Activated T-helper 17 cell treated with anti-CD3 and anti-CD28 coated beads, Interleukin-2, amount 50 U/mL, for 72 hours (primary cell): ENCODE measurements around the gene IRX4. TPM values are rescaled to one million over a fixed set of nuclear protein-coding genes. Genes with fewer than 3 reads are reported as not detected.

Source experiments
- ATAC-seq: fragments of 150-1000 bp; cut with Tn5 transposase; replicated peaks from 2 replicates; pipeline ENCODE4 v1.10.0; 2021; ENCODE audit warnings: mild to moderate bottlenecking, moderate library complexity
- H3K27ac Mint-ChIP-seq: one replicate; pipeline ENCODE4 v1.8.0; 2022; ENCODE audit warnings: mixed read lengths
- H3K27me3 Mint-ChIP-seq: one replicate; pipeline ENCODE4 v1.8.0; 2022; ENCODE audit warnings: mixed read lengths
- H3K36me3 Mint-ChIP-seq: one replicate; pipeline ENCODE4 v1.8.0; 2022; ENCODE audit warnings: low read depth, mild to moderate bottlenecking, mixed read lengths
- H3K4me1 Mint-ChIP-seq: one replicate; pipeline ENCODE4 v1.8.0; 2022; ENCODE audit warnings: mixed read lengths
- H3K4me3 Mint-ChIP-seq: one replicate; pipeline ENCODE4 v1.8.0; 2022; ENCODE audit warnings: mild to moderate bottlenecking, mixed read lengths
- H3K9me3 Mint-ChIP-seq: one replicate; pipeline ENCODE4 v1.8.0; 2022; ENCODE audit warnings: mixed read lengths
- total RNA-seq, 2 donors: library from RNA; stranded (reverse); gene quantifications; one replicate each; pipeline ENCODE4 v1.2.3, GENCODE V29; 2022

IRX4 gene
- total RNA-seq = not detected

GRCh38 chr5:1882337-1883119 lies at the start of gene IRX4:
Gene IRX4 (minus strand): TSS chr5:1882925. CDS start chr5:1882647, 278 bp downstream.
- peaks cover 34% of the 10 kb centered on the region for H3K27me3 Mint-ChIP-seq
- H3K9me3 Mint-ChIP-seq = no peaks in the 10 kb centered on the region
- no peak within 1 kb of the TSS for H3K27ac Mint-ChIP-seq
- H3K36me3 Mint-ChIP-seq = peaks cover 5% of the 10 kb centered on the region
- H3K4me1 Mint-ChIP-seq = no peaks in the 10 kb centered on the region
- no peak within 1 kb of the TSS for H3K4me3 Mint-ChIP-seq
- no peak for ATAC-seq

- peaks cover 29% of the 10 kb centered on the region for H3K27me3 Mint-ChIP-seq
- no peaks in the 10 kb centered on the region for H3K36me3 Mint-ChIP-seq
- H3K27ac Mint-ChIP-seq = no peak overlapping the region
- no peaks in the 10 kb centered on the region for H3K4me1 Mint-ChIP-seq
- no peak overlapping the region for H3K4me3 Mint-ChIP-seq
- H3K9me3 Mint-ChIP-seq = no peaks in the 10 kb centered on the region
- ATAC-seq = no peak
Observed at GRCh38 chr5:1931604-1932231, 49.0 kb upstream of the IRX4 start.

DNA sequence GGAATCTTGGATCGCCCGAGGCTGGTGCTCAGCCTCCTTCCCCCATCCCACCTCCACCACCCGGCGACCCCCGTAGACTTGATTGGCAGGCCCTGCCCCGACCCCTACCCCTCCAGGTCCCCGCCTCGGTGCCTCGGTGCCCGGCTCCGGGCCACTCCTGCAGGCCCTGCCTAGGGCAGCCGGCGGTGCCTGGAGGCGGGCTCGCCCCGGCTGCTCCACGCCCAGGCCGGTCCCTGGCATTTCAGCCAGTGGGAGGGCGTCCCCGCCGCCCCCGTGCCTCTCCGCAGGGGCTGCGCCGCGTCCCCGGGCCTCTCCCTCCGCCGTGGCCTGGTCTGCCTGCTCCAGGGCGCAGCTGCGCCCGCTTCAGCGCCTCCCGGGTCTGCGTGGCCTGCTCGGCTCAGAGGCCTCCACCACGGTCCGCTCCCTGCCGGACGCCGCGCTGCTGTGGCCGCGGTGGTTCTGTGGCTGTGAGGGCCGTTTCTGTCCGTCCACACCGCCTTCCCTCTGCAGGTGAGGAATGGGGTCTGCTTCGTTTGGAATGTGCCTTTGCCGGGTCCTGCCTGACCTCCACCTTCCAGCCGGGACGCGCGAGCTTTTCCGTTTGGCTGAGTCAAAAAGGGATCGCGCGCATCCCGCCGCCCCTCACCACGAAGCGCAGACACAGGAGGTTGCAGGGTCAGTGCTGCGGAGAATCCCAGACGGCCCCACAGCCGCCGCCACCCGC lies 48.3 kb upstream of the IRX4 start:
- Mint-ChIP-seq H3K9me3 (no peaks in the 10 kb centered on the region), H3K27me3 (peaks cover 23% of the 10 kb centered on the region), H3K4me1 (no peaks in the 10 kb centered on the region), H3K27ac (no peak overlapping the region), H3K36me3 (no peaks in the 10 kb centered on the region), H3K4me3 (no peak overlapping the region)
- no peak for ATAC-seq

- Mint-ChIP-seq H3K36me3 (no peaks in the 10 kb centered on the region), H3K9me3 (no peaks in the 10 kb centered on the region), H3K27ac (no peak overlapping the region), H3K4me3 (no peak overlapping the region), H3K4me1 (no peaks in the 10 kb centered on the region), H3K27me3 (peaks cover 22% of the 10 kb centered on the region)
- ATAC-seq = no peak
Observed at GRCh38 chr5:1930501-1930879, 47.8 kb upstream of the IRX4 start.

- Mint-ChIP-seq H3K4me3 (no peak overlapping the region), H3K27ac (no peak overlapping the region), H3K4me1 (no peaks in the 10 kb centered on the region), H3K27me3 (peaks cover 12% of the 10 kb centered on the region), H3K9me3 (no peaks in the 10 kb centered on the region), H3K36me3 (no peaks in the 10 kb centered on the region)
- ATAC-seq = no peak
Observed at GRCh38 chr5:1929108-1929991, 46.6 kb upstream of the IRX4 start.

GRCh38 chr5:1926471-1927341 lies 44.0 kb upstream of the IRX4 start:
- ATAC-seq = no peak
- Mint-ChIP-seq H3K9me3 (no peaks in the 10 kb centered on the region), H3K4me3 (no peak overlapping the region), H3K36me3 (no peaks in the 10 kb centered on the region), H3K4me1 (no peaks in the 10 kb centered on the region), H3K27ac (no peak overlapping the region), H3K27me3 (no peaks in the 10 kb centered on the region)

- H3K9me3 Mint-ChIP-seq = no peaks in the 10 kb centered on the region
- no peak for ATAC-seq
- no peaks in the 10 kb centered on the region for H3K27me3 Mint-ChIP-seq
- no peaks in the 10 kb centered on the region for H3K4me1 Mint-ChIP-seq
- no peak overlapping the region for H3K4me3 Mint-ChIP-seq
- H3K27ac Mint-ChIP-seq = no peak overlapping the region
- H3K36me3 Mint-ChIP-seq = no peaks in the 10 kb centered on the region
Observed at GRCh38 chr5:1926071-1926440, 43.3 kb upstream of the IRX4 start.

- H3K27ac Mint-ChIP-seq = no peak overlapping the region
- ATAC-seq = no peak
- H3K9me3 Mint-ChIP-seq = no peaks in the 10 kb centered on the region
- H3K4me3 Mint-ChIP-seq = no peak overlapping the region
- no peaks in the 10 kb centered on the region for H3K4me1 Mint-ChIP-seq
- H3K27me3 Mint-ChIP-seq = no peaks in the 10 kb centered on the region
- H3K36me3 Mint-ChIP-seq = no peaks in the 10 kb centered on the region
Observed at GRCh38 chr5:1925111-1926070, 42.7 kb upstream of the IRX4 start.

- H3K27me3 Mint-ChIP-seq = peaks cover 4% of the 10 kb centered on the region
- ATAC-seq = no peak
- H3K9me3 Mint-ChIP-seq = no peaks in the 10 kb centered on the region
- H3K36me3 Mint-ChIP-seq = no peaks in the 10 kb centered on the region
- no peak overlapping the region for H3K27ac Mint-ChIP-seq
- H3K4me1 Mint-ChIP-seq = no peaks in the 10 kb centered on the region
- no peak overlapping the region for H3K4me3 Mint-ChIP-seq
Observed at GRCh38 chr5:1923766-1924165, 41.0 kb upstream of the IRX4 start.

- peaks cover 4% of the 10 kb centered on the region for H3K27me3 Mint-ChIP-seq
- H3K27ac Mint-ChIP-seq = no peak overlapping the region
- H3K9me3 Mint-ChIP-seq = no peaks in the 10 kb centered on the region
- no peak for ATAC-seq
- H3K36me3 Mint-ChIP-seq = no peaks in the 10 kb centered on the region
- no peaks in the 10 kb centered on the region for H3K4me1 Mint-ChIP-seq
- no peak overlapping the region for H3K4me3 Mint-ChIP-seq
Observed at GRCh38 chr5:1923341-1923740, 40.6 kb upstream of the IRX4 start.

DNA sequence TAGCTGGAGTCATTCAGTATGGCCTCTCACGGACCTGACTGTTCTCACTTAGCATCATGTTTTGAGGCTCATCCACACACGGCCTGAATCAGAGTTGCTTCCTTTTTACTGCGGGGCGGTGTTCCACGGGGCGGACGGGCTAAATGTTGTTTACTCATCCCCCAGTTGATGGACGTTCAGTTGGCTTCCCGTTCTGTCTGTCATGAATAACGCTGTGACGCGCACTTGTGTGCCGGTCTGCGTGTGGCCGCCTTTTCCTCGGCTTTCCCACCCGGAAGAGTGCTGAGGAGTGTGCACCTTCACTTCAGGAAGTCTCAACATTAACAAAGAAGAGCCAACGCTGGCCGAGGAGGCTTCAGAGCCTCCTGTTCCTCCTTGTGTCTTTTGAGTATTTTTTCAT lies 39.0 kb upstream of the IRX4 start:
- no peak overlapping the region for H3K27ac Mint-ChIP-seq

DNA sequence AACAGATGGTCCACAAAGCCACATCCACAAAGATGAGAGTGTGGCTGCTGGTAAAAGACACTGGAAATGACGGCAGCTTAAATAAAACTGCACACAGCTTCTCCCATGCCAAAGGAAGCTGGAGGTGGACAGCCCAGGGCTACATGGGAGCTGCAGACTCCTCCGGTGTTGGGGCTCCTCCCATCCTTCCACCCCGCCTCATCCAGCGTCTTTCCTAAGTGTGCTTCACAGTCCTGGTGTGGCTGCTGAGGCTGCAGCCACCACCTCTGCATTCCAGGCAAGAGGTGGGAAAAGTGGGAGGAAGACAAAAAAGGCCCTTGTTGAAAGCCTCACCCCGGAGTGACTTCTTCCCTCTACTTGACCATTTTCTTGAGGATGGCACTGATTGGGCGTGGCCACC lies 37.0 kb upstream of the IRX4 start:
- Mint-ChIP-seq H3K27ac (no peak overlapping the region), H3K4me3 (no peak overlapping the region), H3K9me3 (no peaks in the 10 kb centered on the region), H3K36me3 (no peaks in the 10 kb centered on the region), H3K27me3 (peaks cover 7% of the 10 kb centered on the region), H3K4me1 (no peaks in the 10 kb centered on the region)
- ATAC-seq = no peak

More for the DNA sequence above, 39.0 kb upstream of the IRX4 start:
- no peak for ATAC-seq
- Mint-ChIP-seq H3K36me3 (no peaks in the 10 kb centered on the region), H3K27me3 (peaks cover 7% of the 10 kb centered on the region), H3K4me3 (no peak overlapping the region), H3K9me3 (no peaks in the 10 kb centered on the region), H3K4me1 (no peaks in the 10 kb centered on the region)

- no peaks in the 10 kb centered on the region for H3K36me3 Mint-ChIP-seq
Observed at GRCh38 chr5:1919209-1919566, 36.5 kb upstream of the IRX4 start.

More at GRCh38 chr5:1919209-1919566, 36.5 kb upstream of the IRX4 start:
- Mint-ChIP-seq H3K4me1 (no peaks in the 10 kb centered on the region), H3K27ac (no peak overlapping the region), H3K27me3 (peaks cover 7% of the 10 kb centered on the region), H3K9me3 (no peaks in the 10 kb centered on the region), H3K4me3 (no peak overlapping the region)
- no peak for ATAC-seq
